NB4 (cell line): ENCODE data around the gene MYB.

Experiments
- TF ChIP-seq, protein P1 (sequence below): IDR thresholded peaks from one replicate; pipeline ENCODE4 v1.5.1; 2012; ENCODE audit warnings: low read depth, low read length
- TF ChIP-seq, protein P2 (sequence below): IDR thresholded peaks from 2 replicates; pipeline ENCODE4 v1.6.1; 2011; ENCODE audit warnings: low read depth, low read length

DNA sequence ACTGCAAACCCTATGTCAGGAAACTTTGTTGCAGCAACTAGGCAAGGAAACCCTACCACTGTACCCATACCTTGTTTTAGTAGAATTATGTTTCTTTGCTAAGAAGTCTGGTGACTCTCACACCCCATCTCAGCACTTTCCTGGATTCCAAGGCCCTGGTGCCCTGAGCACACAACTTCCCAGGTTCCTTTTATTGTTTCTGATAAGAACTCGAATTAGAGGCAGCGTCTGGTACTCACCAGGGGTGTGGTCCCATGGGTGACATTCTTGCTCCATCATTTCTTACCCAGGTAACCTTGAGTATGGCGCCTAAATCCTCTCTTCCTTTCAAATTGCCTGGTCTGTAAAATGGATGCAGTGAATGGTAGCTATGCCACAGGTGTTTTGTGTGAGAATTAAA lies 34.1 kb downstream of the MYB start:
- TF ChIP-seq, protein P1, sequence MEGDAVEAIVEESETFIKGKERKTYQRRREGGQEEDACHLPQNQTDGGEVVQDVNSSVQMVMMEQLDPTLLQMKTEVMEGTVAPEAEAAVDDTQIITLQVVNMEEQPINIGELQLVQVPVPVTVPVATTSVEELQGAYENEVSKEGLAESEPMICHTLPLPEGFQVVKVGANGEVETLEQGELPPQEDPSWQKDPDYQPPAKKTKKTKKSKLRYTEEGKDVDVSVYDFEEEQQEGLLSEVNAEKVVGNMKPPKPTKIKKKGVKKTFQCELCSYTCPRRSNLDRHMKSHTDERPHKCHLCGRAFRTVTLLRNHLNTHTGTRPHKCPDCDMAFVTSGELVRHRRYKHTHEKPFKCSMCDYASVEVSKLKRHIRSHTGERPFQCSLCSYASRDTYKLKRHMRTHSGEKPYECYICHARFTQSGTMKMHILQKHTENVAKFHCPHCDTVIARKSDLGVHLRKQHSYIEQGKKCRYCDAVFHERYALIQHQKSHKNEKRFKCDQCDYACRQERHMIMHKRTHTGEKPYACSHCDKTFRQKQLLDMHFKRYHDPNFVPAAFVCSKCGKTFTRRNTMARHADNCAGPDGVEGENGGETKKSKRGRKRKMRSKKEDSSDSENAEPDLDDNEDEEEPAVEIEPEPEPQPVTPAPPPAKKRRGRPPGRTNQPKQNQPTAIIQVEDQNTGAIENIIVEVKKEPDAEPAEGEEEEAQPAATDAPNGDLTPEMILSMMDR: no peak
- TF ChIP-seq, protein P2, sequence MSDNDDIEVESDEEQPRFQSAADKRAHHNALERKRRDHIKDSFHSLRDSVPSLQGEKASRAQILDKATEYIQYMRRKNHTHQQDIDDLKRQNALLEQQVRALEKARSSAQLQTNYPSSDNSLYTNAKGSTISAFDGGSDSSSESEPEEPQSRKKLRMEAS: no peak
